IMR-90 (cell line): ENCODE data around the gene PET100.

Source experiments
- BHLHE40 ChIP-seq: fragments of 150-350 bp; IDR thresholded peaks from 2 replicates; pipeline ENCODE4 v1.6.1; 2016; ENCODE audit warnings: mild to moderate bottlenecking, low read depth, low read length
- CEBPB ChIP-seq: IDR thresholded peaks from 2 replicates; pipeline ENCODE4 v1.6.1; 2012; ENCODE audit warnings: low read depth, low read length, improper control_type of control experiment
- CHD1 ChIP-seq: IDR thresholded peaks from 2 replicates; pipeline ENCODE4 v1.6.1; 2012; ENCODE audit warnings: low read depth, low read length, improper control_type of control experiment
- FOS ChIP-seq: fragments of 150-350 bp; IDR thresholded peaks from 2 replicates; pipeline ENCODE4 v1.6.1; 2016; ENCODE audit warnings: low read depth, low read length
- MAFK ChIP-seq: IDR thresholded peaks from 2 replicates; pipeline ENCODE4 v1.6.1; 2012; ENCODE audit warnings: low read depth, low read length, improper control_type of control experiment
- MAZ ChIP-seq: IDR thresholded peaks from 2 replicates; pipeline ENCODE4 v1.6.1; 2012; ENCODE audit warnings: low read depth, mild to moderate bottlenecking, low read length, improper control_type of control experiment, moderate library complexity, borderline replicate concordance
- POLR2A ChIP-seq: IDR thresholded peaks from 2 replicates; pipeline ENCODE4 v1.6.1; 2012; ENCODE audit warnings: mild to moderate bottlenecking, low read depth, low read length
- RAD21 ChIP-seq: IDR thresholded peaks from 2 replicates; pipeline ENCODE4 v1.6.1; 2012; ENCODE audit warnings: low read length, improper control_type of control experiment
- RCOR1 ChIP-seq: IDR thresholded peaks from 2 replicates; pipeline ENCODE4 v1.6.1; 2012; ENCODE audit warnings: mild to moderate bottlenecking, low read length, improper control_type of control experiment; ENCODE audit not compliant: insufficient replicate concordance
- RFX5 ChIP-seq: IDR thresholded peaks from 2 replicates; pipeline ENCODE4 v1.8.0; 2012; ENCODE audit warnings: low read depth, mild to moderate bottlenecking, low read length, moderate library complexity
- TF ChIP-seq, protein P1 (sequence below): conservative IDR thresholded peaks from 2 replicates; pipeline ENCODE4 v1.5.1; 2012; ENCODE audit warnings: mild to moderate bottlenecking, low read depth, low read length, improper control_type of control experiment
- TF ChIP-seq, protein P2 (sequence below): fragments of 150-350 bp; IDR thresholded peaks from 2 replicates; pipeline ENCODE4 v1.6.1; 2017; ENCODE audit warnings: mild to moderate bottlenecking, antibody characterized with exemption, low read length, low read depth

- TF ChIP-seq, protein P1, sequence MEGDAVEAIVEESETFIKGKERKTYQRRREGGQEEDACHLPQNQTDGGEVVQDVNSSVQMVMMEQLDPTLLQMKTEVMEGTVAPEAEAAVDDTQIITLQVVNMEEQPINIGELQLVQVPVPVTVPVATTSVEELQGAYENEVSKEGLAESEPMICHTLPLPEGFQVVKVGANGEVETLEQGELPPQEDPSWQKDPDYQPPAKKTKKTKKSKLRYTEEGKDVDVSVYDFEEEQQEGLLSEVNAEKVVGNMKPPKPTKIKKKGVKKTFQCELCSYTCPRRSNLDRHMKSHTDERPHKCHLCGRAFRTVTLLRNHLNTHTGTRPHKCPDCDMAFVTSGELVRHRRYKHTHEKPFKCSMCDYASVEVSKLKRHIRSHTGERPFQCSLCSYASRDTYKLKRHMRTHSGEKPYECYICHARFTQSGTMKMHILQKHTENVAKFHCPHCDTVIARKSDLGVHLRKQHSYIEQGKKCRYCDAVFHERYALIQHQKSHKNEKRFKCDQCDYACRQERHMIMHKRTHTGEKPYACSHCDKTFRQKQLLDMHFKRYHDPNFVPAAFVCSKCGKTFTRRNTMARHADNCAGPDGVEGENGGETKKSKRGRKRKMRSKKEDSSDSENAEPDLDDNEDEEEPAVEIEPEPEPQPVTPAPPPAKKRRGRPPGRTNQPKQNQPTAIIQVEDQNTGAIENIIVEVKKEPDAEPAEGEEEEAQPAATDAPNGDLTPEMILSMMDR, result 0 out of 2 replicates have a peak, but pooled peaks have one; percentile 6
- TF ChIP-seq MAZ (no peak), RCOR1 (no peak), RFX5 (no peak), MAFK (no peak), POLR2A (no peak), CHD1 (no peak), FOS (no peak), RAD21 (no peak), CEBPB (no peak), BHLHE40 (no peak)
- TF ChIP-seq, protein P2, sequence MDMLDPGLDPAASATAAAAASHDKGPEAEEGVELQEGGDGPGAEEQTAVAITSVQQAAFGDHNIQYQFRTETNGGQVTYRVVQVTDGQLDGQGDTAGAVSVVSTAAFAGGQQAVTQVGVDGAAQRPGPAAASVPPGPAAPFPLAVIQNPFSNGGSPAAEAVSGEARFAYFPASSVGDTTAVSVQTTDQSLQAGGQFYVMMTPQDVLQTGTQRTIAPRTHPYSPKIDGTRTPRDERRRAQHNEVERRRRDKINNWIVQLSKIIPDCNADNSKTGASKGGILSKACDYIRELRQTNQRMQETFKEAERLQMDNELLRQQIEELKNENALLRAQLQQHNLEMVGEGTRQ, result no peak
These were observed 12.0 kb downstream of the PET100 start for GRCh38 chr19:7641290-7642276.
